ENCODE measurements around the gene ATP6V1C2.

GRCh38 chr2:10790228-10790973, 69.0 kb downstream of the ATP6V1C2 start:
- TF ChIP-seq, protein P1, sequence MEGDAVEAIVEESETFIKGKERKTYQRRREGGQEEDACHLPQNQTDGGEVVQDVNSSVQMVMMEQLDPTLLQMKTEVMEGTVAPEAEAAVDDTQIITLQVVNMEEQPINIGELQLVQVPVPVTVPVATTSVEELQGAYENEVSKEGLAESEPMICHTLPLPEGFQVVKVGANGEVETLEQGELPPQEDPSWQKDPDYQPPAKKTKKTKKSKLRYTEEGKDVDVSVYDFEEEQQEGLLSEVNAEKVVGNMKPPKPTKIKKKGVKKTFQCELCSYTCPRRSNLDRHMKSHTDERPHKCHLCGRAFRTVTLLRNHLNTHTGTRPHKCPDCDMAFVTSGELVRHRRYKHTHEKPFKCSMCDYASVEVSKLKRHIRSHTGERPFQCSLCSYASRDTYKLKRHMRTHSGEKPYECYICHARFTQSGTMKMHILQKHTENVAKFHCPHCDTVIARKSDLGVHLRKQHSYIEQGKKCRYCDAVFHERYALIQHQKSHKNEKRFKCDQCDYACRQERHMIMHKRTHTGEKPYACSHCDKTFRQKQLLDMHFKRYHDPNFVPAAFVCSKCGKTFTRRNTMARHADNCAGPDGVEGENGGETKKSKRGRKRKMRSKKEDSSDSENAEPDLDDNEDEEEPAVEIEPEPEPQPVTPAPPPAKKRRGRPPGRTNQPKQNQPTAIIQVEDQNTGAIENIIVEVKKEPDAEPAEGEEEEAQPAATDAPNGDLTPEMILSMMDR (conservative IDR thresholded peaks at IDR 0.05), result no peak
- TF ChIP-seq ZFX (IDR thresholded peaks at IDR 0.05), result no peak
